ENCODE measurements around the gene NCOA7.

- TF ChIP-seq, protein P1, sequence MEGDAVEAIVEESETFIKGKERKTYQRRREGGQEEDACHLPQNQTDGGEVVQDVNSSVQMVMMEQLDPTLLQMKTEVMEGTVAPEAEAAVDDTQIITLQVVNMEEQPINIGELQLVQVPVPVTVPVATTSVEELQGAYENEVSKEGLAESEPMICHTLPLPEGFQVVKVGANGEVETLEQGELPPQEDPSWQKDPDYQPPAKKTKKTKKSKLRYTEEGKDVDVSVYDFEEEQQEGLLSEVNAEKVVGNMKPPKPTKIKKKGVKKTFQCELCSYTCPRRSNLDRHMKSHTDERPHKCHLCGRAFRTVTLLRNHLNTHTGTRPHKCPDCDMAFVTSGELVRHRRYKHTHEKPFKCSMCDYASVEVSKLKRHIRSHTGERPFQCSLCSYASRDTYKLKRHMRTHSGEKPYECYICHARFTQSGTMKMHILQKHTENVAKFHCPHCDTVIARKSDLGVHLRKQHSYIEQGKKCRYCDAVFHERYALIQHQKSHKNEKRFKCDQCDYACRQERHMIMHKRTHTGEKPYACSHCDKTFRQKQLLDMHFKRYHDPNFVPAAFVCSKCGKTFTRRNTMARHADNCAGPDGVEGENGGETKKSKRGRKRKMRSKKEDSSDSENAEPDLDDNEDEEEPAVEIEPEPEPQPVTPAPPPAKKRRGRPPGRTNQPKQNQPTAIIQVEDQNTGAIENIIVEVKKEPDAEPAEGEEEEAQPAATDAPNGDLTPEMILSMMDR (IDR thresholded peaks at IDR 0.05) = no peak
- no peak for TF ChIP-seq POLR2A (IDR thresholded peaks at IDR 0.05)
Measured at GRCh38 chr6:125957391-125957693, 166.6 kb downstream of the NCOA7 start.
